ENCODE results near the gene SLC38A9.

DNA sequence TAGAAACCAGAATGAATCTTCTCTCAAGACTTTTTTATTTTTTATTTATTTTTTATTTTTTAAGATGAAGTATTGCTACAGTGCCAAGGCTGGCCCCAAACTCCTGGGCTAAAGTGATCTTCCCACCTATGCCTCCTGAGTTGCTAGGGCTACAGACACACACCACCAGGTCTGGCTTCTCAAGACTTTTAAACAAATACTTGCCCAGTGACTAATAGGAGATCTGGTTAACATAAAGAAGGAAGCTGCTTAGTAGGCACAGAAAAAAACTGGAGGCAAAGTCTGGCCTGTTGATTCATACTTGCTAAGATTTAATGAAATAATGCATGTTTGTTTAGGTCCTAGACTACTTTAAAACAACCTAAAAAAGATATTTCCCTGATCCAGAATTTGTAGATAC lies 43.8 kb downstream of the SLC38A9 start:
- TF ChIP-seq, protein P1, sequence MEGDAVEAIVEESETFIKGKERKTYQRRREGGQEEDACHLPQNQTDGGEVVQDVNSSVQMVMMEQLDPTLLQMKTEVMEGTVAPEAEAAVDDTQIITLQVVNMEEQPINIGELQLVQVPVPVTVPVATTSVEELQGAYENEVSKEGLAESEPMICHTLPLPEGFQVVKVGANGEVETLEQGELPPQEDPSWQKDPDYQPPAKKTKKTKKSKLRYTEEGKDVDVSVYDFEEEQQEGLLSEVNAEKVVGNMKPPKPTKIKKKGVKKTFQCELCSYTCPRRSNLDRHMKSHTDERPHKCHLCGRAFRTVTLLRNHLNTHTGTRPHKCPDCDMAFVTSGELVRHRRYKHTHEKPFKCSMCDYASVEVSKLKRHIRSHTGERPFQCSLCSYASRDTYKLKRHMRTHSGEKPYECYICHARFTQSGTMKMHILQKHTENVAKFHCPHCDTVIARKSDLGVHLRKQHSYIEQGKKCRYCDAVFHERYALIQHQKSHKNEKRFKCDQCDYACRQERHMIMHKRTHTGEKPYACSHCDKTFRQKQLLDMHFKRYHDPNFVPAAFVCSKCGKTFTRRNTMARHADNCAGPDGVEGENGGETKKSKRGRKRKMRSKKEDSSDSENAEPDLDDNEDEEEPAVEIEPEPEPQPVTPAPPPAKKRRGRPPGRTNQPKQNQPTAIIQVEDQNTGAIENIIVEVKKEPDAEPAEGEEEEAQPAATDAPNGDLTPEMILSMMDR (IDR thresholded peaks at IDR 0.05): no peak
- TF ChIP-seq RNF2 (IDR thresholded peaks at IDR 0.05; ENCODE audit: borderline replicate concordance, low read depth): no peak
- no peak for TF ChIP-seq HOXA7 (CRISPR knock-in tag; IDR thresholded peaks at IDR 0.05)

Data from A549 (cell line).